GM04503 (cell line): ENCODE measurements around the gene MICU2.

ENCODE experiments used
- DNase-seq: peaks from one replicate; pipeline ENCODE4 v3.0.0-alpha.2; 2012; ENCODE audit warnings: low read depth

Gene MICU2

GRCh38 chr13:21544515-21544914 lies 59.5 kb downstream of the MICU2 start:
- DNase-seq: no peak

GRCh38 chr13:21542563-21542962 lies 61.4 kb downstream of the MICU2 start:
- DNase-seq: no peak

- no peak for DNase-seq
Measured at GRCh38 chr13:21541980-21542379, 62.0 kb downstream of the MICU2 start.

- no peak for DNase-seq
Measured at GRCh38 chr13:21541271-21541670, 62.7 kb downstream of the MICU2 start.

- no peak for DNase-seq
Measured at GRCh38 chr13:21539687-21540086, 64.3 kb downstream of the MICU2 start.

- DNase-seq: no peak
Measured at GRCh38 chr13:21538753-21539152, 65.2 kb downstream of the MICU2 start.

GRCh38 chr13:21538280-21538679 lies 65.7 kb downstream of the MICU2 start:
- no peak for DNase-seq

DNA sequence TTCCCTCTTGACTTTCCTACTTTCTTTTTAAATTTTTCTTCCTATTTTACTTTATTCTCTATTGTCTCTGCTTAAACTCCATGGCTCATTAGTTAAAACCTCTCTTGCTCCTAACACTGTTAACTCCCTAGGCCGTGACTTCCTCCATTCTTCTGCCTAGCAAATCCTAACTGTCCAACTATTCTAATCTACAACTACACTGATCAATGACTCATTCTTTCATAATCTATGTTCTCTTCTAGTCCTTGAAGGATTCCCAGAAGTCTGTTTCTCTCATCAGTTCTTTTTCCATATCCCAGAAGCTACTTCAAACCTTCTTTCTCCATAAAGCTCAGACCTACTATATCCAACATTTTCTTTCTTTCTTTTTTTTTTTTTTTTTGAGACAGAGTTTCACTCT lies 66.9 kb downstream of the MICU2 start:
- DNase-seq: no peak

- DNase-seq: no peak
Measured at GRCh38 chr13:21534760-21535159, 69.2 kb downstream of the MICU2 start.

DNA sequence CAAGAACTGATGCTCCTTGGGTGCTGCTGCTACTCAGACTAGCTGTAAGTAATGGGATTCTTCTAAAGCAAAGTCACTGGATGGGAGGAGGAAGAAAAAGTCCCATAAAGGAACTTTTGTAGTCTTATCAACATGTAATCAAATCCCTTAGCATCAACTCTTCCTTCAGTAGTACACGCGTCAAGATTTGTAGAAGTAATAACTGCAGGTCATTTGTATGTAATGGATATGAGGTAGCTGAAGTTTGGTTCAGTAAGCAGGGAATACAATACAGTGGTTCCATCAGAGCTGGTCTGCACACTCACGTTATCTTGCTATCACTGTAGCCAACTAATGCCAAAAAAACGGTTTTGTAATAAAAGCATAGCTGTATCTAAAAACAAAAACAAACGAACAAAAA lies 72.5 kb downstream of the MICU2 start:
- no peak for DNase-seq

- no peak for DNase-seq
Measured at GRCh38 chr13:21530656-21531055, 73.3 kb downstream of the MICU2 start.

DNA sequence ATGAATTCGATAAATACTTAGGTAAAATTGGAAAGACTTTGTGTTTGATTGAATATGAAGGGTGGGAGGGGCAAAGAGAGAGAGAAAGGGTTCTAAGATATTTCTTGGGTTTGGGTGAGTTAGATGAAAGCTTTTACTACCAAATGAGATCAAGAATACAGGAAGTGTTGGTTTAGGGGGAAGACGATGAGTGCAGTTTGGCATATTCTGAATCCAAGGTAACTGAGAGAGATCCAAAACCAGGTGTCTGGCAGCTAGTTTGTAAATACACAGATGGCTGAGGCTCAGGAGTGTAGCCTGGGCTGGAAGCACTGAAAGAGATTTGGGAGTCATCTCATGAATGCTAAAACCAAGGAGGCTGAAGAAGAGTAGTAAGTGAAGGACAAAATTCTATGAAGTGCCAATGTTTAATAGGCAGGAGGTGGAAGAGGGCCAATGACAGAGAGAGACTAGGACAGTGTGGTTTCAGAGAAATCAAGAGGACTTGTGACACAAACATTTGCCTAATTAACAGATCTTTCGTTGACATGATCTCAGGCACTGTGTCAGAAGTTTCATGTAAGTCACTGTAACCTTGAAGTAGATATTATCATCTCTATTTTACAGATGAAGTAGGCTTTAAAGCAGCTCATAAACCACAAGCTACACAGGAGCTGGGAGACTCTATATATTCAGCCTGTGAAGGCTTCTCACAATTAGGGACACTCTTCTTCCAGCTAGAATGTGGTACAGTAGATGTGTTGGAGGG lies 74.7 kb downstream of the MICU2 start:
- DNase-seq: no peak

GRCh38 chr13:21528616-21529015 lies 75.4 kb downstream of the MICU2 start:
- peak; percentile 79 for DNase-seq

DNA sequence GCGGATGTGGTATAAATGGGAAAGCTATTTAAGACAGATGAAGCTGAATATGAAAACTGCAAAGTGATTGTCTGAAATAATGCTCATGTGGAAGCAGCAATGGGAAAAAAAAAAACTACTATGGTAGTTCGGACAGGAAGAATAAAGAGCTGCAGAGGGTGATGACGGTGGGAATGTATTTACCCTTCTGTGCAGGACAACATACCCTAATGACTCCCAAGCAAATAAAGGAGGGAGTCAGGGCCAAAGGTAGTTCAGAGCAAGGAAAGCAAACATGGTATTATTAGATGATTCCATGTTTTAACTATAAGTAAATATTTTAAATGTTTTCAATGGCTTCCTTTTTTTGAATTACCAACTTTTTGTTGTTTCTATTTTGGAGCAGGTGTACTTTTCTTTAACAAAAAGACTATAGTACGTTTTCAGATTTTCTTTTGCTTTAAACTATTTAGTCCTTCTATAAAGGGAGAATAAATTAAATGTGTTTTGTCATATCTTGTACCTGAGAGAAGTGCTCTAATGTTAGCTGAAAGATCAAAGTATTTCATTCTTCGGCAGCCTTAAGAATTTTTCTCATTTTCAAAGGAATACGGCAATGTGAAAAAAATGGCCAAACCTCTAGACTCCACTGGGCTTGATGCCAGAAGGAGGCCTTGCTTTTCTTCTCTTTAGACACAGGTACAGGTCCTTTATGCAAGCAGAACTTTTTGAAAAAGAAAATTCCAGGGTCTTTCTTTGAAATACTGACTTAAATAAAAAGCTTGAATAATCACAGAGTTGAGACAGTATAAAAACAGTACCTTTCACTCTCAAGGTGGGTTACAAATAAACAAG lies 77.0 kb downstream of the MICU2 start:
- no peak for DNase-seq

- DNase-seq: no peak
Measured at GRCh38 chr13:21522847-21523246, 81.1 kb downstream of the MICU2 start.

DNA sequence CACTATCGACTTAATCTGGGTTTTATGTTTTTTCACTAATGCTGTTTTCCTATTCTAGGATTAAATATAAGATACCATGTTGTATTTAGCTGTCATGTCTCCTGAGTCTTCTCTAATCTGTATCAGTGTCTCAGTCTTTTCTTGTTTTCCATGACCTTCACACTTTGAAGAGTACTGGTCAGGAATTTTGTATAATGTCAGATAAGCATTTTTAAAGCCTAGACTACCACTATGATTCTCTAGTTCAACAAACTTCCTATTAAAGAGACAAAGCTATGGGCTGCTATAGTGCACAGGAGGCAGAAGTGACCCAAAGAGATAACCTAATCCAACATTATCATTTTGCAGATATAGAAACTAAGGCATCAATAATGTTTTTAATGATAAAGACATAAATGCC lies 81.8 kb downstream of the MICU2 start:
- no peak for DNase-seq

GRCh38 chr13:21518617-21519144 lies 85.3 kb downstream of the MICU2 start:
- DNase-seq: no peak

GRCh38 chr13:21517576-21517975 lies 86.4 kb downstream of the MICU2 start:
- DNase-seq: no peak

DNA sequence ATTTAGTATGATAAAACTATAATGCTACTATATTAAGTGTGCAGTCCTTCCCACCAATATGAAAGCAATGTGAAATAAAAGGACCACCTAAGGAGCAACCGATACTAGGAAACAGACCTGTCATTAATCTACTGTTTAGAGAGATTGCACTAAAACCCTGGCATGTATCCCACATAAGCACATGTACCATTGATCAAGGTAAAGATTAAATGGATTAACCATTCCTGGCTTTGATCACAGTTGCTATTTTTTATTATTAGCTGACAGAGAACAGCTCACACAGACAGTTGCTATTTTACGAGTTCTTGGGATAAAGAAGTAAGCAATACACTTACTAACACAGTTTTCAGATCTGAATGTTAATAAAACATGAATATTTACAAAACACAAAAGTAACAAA lies 87.2 kb downstream of the MICU2 start:
- no peak for DNase-seq

- DNase-seq: peak; percentile 19
Measured at GRCh38 chr13:21511849-21512248, 92.1 kb downstream of the MICU2 start.

DNA sequence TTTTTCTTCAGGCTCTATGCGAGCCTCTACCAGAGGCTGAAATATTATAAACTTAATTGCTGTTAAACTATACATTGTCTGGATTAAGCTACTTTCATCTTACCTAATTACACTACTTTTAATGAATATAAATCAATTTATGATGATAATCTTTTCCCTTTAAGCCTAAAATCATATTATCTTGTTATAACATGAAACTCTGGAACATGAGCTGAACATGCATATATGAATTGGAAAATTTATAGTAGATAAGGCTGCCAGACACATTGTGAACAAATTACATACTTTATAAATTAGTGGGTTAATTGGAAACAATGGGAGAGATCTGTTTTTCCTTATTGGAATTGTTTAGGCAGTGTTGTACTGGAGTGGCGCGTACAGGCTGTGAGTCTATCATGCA lies 99.6 kb downstream of the MICU2 start:
- DNase-seq: no peak

DNA sequence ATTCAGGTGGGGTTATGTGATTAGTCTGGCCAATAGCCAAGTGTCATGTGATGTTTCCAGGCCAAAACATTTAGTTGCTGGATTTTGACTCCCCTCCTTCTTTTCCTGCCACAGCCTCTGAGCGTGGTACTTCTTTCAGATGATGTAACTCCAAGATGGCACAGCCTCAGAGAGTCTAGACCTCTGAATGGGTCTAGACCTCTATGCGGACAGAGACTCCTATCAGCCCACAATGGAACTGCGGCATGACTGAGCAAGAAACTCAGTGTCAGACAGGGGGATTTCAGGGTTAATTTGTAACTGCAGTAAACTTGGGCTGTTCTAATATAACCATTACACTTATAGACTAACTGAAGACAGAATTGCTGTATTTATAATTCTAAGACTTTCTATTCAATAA lies 102.3 kb downstream of the MICU2 start:
- no peak for DNase-seq

GRCh38 chr13:21486322-21486721 lies 117.6 kb downstream of the MICU2 start:
- DNase-seq: no peak
